ENCODE results near the gene TADA3.

- TF ChIP-seq CTCF (conservative IDR thresholded peaks at IDR 0.05 in 1 of 2, IDR thresholded peaks at IDR 0.05 in 1 of 2; ENCODE audit: extremely low read depth in 1 of 2, insufficient read depth in 1 of 2, low read depth in 1 of 2, low read length in 2 of 2) (no peak), EZH2 (IDR thresholded peaks at IDR 0.05; ENCODE audit: borderline replicate concordance, low read length) (no peak)
These were observed 15.2 kb downstream of the TADA3 start for GRCh38 chr3:9776896-9777693.
